ENCODE measurements around the gene PDHX. TPM values are rescaled to one million over a fixed set of nuclear protein-coding genes. Genes with fewer than 3 reads are reported as not detected.

Gene PDHX
- total RNA-seq, 1 donor from 2014 or later = 44.0 TPM

GRCh38 chr11:34915136-34916014 lies 1.0 kb upstream of the PDHX start:
- Histone ChIP-seq H3K27me3 (ENCODE audit: insufficient read depth, low read length) (no peaks in the 10 kb centered on the region), H3K4me3 (ENCODE audit: insufficient read depth, low read depth, low read length) (peak overlapping the region; percentile 91), H3K9me3 (ENCODE audit: insufficient read depth, low read depth, low read length) (no peaks in the 10 kb centered on the region), H3K9ac (ENCODE audit: low read length) (peak overlapping the region; percentile 98), H4K20me1 (ENCODE audit: insufficient read depth, low read length) (peaks cover 8% of the 10 kb centered on the region), H2AFZ (ENCODE audit: low read depth, low read length) (peak overlapping the region; percentile 93), H3K79me2 (ENCODE audit: insufficient read depth, low read length) (peaks cover 60% of the 10 kb centered on the region), H3K4me2 (ENCODE audit: low read length) (peak overlapping the region; percentile 95), H3K36me3 (ENCODE audit: insufficient read depth, low read length) (no peaks in the 10 kb centered on the region), H3K27ac (ENCODE audit: low read depth, low read length) (peak overlapping the region; percentile 88), H3K4me1 (ENCODE audit: insufficient read depth, low read length) (peaks cover 11% of the 10 kb centered on the region)
- DNase-seq (ENCODE audit: low read depth) = peak; percentile 37
- no peak for FAIRE-seq
- H3K4me1 Mint-ChIP-seq (ENCODE audit: low read depth, unreplicated experiment) = peaks cover 10% of the 10 kb centered on the region
- H3K9me3 Mint-ChIP-seq (ENCODE audit: unreplicated experiment) = no peaks in the 10 kb centered on the region
- H3K27ac Mint-ChIP-seq (ENCODE audit: unreplicated experiment) = peak overlapping the region; percentile 75
- TF ChIP-seq EZH2 (IDR thresholded peaks at IDR 0.05; ENCODE audit: insufficient read depth, low read length) = no peak
- TF ChIP-seq, protein P1, sequence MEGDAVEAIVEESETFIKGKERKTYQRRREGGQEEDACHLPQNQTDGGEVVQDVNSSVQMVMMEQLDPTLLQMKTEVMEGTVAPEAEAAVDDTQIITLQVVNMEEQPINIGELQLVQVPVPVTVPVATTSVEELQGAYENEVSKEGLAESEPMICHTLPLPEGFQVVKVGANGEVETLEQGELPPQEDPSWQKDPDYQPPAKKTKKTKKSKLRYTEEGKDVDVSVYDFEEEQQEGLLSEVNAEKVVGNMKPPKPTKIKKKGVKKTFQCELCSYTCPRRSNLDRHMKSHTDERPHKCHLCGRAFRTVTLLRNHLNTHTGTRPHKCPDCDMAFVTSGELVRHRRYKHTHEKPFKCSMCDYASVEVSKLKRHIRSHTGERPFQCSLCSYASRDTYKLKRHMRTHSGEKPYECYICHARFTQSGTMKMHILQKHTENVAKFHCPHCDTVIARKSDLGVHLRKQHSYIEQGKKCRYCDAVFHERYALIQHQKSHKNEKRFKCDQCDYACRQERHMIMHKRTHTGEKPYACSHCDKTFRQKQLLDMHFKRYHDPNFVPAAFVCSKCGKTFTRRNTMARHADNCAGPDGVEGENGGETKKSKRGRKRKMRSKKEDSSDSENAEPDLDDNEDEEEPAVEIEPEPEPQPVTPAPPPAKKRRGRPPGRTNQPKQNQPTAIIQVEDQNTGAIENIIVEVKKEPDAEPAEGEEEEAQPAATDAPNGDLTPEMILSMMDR (IDR thresholded peaks at IDR 0.05; ENCODE audit: insufficient read depth, low read depth, low read length) = no peak
- no peaks in the 10 kb centered on the region for H3K27me3 Mint-ChIP-seq (ENCODE audit: low read depth, unreplicated experiment)
- H3K4me3 Mint-ChIP-seq (ENCODE audit: unreplicated experiment) = peak overlapping the region; percentile 96
- peaks cover 4% of the 10 kb centered on the region for H3K36me3 Mint-ChIP-seq (ENCODE audit: low read depth, unreplicated experiment)

DNA sequence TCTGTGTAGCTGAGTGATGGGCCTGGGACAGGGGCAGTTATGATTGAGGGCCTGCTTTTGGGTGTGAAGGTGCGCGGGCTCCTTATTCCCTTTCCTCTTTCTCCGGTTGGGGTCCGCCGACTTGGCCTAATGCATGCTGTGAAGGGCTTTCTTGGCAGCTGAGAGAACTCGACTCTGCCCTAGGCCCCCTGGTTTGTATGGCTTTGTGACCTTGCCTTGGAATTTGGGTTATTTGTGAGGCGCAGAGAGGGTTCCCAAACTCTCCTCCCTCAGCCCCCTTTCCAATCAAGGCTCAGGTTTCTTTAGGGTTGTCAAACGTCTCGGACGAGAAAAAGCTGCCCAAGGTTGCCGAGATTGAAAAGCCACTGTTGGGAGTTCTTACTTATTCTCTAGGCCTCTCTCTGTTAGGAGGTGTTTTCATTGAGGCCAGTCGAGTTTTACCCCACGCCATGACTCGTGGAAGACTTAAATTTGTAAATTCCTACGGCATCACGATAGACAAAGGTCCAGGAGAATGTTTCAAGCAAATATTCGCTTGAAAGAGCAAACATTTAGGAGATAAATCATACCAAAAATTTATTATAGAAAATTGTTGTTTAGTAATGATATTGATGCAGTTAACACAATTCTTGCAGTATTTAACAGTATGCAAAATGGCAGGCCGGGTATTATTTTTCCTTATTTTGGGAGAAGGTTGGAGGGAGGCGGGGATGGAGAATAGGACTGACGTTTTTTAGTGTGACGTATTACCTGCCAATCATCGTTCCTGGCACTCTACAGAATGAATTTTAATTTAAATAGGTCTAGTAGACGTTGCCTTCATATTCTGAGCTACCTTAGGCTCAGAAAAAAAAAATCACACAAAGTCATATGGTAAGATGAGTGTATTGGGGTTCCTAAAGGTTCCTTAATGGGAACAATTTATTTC lies 689 bp downstream of the PDHX start:
- no peak for TF ChIP-seq EZH2 (IDR thresholded peaks at IDR 0.05; ENCODE audit: insufficient read depth, low read length)
- TF ChIP-seq, protein P1 (IDR thresholded peaks at IDR 0.05; ENCODE audit: insufficient read depth, low read depth, low read length) = no peak
- no peak for FAIRE-seq
- H3K9me3 Mint-ChIP-seq (ENCODE audit: unreplicated experiment) = no peaks in the 10 kb centered on the region

More for the DNA sequence above, 689 bp downstream of the PDHX start:
- H4K20me1 ChIP-seq (ENCODE audit: insufficient read depth, low read length) = peaks cover 14% of the 10 kb centered on the region
- peak overlapping the region; percentile 95 for H3K27ac ChIP-seq (ENCODE audit: low read depth, low read length)
- H3K9ac ChIP-seq (ENCODE audit: low read length) = peak overlapping the region; percentile 98
- DNase-seq (ENCODE audit: low read depth) = no peak
- peaks cover 4% of the 10 kb centered on the region for H3K36me3 ChIP-seq (ENCODE audit: insufficient read depth, low read length)
- H3K4me2 ChIP-seq (ENCODE audit: low read length) = peak overlapping the region; percentile 85
- Mint-ChIP-seq H3K4me3 (ENCODE audit: unreplicated experiment) (peak overlapping the region; percentile 96), H3K4me1 (ENCODE audit: low read depth, unreplicated experiment) (peaks cover 11% of the 10 kb centered on the region), H3K27me3 (ENCODE audit: low read depth, unreplicated experiment) (no peaks in the 10 kb centered on the region), H3K36me3 (ENCODE audit: low read depth, unreplicated experiment) (peaks cover 4% of the 10 kb centered on the region), H3K27ac (ENCODE audit: unreplicated experiment) (peak overlapping the region; percentile 97)
- H3K27me3 ChIP-seq (ENCODE audit: insufficient read depth, low read length) = no peaks in the 10 kb centered on the region
- H3K9me3 ChIP-seq (ENCODE audit: insufficient read depth, low read depth, low read length) = no peaks in the 10 kb centered on the region
- peak overlapping the region; percentile 88 for H2AFZ ChIP-seq (ENCODE audit: low read depth, low read length)
- H3K4me1 ChIP-seq (ENCODE audit: insufficient read depth, low read length) = peaks cover 11% of the 10 kb centered on the region
- H3K79me2 ChIP-seq (ENCODE audit: insufficient read depth, low read length) = peaks cover 70% of the 10 kb centered on the region
- H3K4me3 ChIP-seq (ENCODE audit: insufficient read depth, low read depth, low read length) = peak overlapping the region; percentile 94
